HG03469 (cell line): Measurements from ENCODE around the gene MACROD2.

Source experiments
- ATAC-seq: cut with Tn5 transposase; IDR thresholded peaks from one replicate; pipeline ENCODE4 v1.9.1; 2021; ENCODE audit warnings: mild to moderate bottlenecking, moderate library complexity, moderate number of reproducible peaks; ENCODE audit not compliant: unreplicated experiment

MACROD2 gene

GRCh38 chr20:14696478-14696877 is 701.2 kb downstream of the MACROD2 start:
- ATAC-seq, result no peak

- no peak for ATAC-seq
Measured at GRCh38 chr20:14696937-14697336, 701.6 kb downstream of the MACROD2 start.

GRCh38 chr20:14698125-14698524 is 702.8 kb downstream of the MACROD2 start:
- no peak for ATAC-seq

GRCh38 chr20:14698605-14699373 is 703.5 kb downstream of the MACROD2 start:
- no peak for ATAC-seq

- no peak for ATAC-seq
Measured at GRCh38 chr20:14700639-14700960, 705.3 kb downstream of the MACROD2 start.

GRCh38 chr20:14701326-14701725 is 706.0 kb downstream of the MACROD2 start:
- ATAC-seq, result no peak

GRCh38 chr20:14706555-14706954 is 711.2 kb downstream of the MACROD2 start:
- ATAC-seq, result no peak

GRCh38 chr20:14707026-14707680 is 711.8 kb downstream of the MACROD2 start:
- no peak for ATAC-seq

- no peak for ATAC-seq
Measured at GRCh38 chr20:14707865-14708596, 712.7 kb downstream of the MACROD2 start.

GRCh38 chr20:14709439-14709838 is 714.1 kb downstream of the MACROD2 start:
- ATAC-seq, result no peak

- ATAC-seq, result no peak
Measured at GRCh38 chr20:14710951-14711350, 715.6 kb downstream of the MACROD2 start.

GRCh38 chr20:14711652-14712051 is 716.3 kb downstream of the MACROD2 start:
- no peak for ATAC-seq

GRCh38 chr20:14712302-14712739 is 717.0 kb downstream of the MACROD2 start:
- no peak for ATAC-seq

- no peak for ATAC-seq
Measured at GRCh38 chr20:14715400-14715799, 720.1 kb downstream of the MACROD2 start.

- ATAC-seq, result no peak
Measured at GRCh38 chr20:14716351-14716801, 721.1 kb downstream of the MACROD2 start.

- ATAC-seq, result peak; percentile 80
Measured at GRCh38 chr20:14717134-14717999, 722.1 kb downstream of the MACROD2 start.

GRCh38 chr20:14720251-14720650 is 724.9 kb downstream of the MACROD2 start:
- ATAC-seq, result no peak

- no peak for ATAC-seq
Measured at GRCh38 chr20:14721926-14722452, 726.7 kb downstream of the MACROD2 start.

GRCh38 chr20:14723614-14724013 is 728.3 kb downstream of the MACROD2 start:
- ATAC-seq, result no peak

GRCh38 chr20:14724036-14724435 is 728.7 kb downstream of the MACROD2 start:
- ATAC-seq, result no peak
